ENCODE results near the gene NTRK2.
"Not testable (repeated sequence)": the region's sequence is repeated elsewhere in the genome, so short reads cannot be mapped to it uniquely, and the experiment has no call there.

Gene NTRK2

DNA sequence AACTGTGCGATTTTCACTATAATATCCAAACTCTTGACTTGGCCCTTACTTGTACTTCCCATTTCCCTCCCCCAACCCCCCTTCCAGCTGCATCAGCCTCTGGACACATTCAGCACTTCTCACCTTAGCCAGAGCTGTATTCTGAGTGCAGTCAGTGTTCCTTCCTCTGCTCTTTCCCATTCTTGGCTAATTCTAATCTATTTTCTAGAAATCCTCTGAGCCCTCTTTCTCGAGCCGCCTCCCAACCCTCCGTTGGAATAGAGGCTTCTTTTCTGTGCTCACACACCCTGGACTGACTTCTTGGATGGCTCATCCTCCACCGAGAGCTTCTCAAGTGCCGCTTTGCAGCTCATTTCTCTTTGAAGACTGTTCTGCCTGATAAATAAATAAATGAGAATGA, 188.8 kb downstream of the NTRK2 start:
- no peak for DNase-seq

DNA sequence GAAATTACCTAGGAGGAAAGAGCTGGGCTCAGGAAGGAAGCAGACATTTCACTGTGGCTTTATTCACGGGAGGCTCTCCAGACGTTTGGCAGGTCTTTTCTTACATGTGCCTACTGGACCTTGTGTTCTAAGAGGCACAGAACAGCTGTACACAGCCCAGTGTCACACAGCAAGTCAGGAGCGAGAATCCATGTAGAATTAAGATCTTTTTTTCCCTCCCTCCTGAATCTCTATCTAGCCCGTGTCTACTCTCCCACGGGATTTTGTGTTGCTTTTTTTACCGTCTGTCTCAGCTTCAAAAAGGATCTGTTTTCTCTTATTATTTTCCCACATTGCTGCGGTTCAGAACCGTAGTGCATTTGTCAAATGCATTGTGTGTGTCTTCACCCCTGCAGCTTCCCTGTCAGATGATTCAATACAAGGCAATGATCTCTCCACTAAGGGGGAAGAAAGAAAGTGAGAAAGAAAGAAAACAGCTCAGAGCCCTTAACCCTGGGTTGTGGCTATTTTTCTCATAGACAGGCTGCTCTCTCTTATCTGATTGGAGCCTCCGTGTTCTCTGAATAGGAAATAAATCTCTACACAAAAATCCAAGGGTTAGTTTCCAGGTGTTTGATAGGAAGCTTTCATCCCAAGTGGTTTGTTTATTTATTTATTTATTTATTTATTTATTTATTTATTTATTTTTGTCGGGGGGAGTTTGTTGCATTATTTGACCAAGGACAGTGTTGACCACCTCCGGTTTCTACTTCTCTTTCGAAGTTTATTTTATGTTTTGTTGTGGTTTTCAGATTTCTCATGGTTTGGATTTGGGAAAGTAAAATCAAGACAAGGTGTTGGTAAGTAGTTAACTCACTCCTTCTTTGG, 191.0 kb downstream of the NTRK2 start:
- no peak for DNase-seq

DNA sequence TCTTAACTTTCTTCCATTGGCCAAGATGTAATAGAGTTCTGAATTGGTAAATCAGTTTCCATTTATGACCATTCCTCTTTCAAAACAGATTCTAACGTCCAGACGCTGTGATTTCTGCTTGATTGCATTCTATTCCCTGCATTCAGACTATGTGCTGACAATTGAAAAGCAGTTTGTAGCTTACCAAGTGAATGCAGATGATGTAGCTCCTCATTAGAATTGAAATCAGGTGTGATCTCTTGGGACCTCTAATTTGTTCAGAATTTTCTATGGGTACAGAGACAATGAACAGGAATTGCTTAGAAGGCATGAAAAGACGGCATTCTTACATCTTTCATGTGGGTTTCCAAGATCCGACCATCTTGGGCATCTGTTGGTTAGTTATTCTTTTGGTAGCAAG, 191.9 kb downstream of the NTRK2 start:
- no peak for DNase-seq

DNA sequence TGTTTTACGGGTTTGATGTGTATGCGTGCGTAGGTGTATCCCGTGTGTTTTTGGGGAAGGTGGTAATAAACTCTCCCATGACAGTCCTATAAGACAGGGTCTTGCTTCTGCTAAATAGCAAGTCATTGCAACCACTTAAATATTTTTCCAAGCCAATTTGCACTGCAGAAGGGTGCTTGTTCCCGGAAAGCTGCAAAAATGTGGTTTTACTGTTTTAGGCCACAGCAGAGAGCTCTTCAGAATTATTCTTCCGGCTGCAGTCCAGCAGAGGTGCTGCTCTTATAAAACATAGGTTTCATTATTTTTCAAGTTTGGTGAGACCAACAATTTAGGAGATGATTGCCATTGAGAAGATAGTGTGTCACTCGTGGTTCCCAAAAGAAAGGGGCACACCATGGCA, 192.8 kb downstream of the NTRK2 start:
- DNase-seq: no peak

DNA sequence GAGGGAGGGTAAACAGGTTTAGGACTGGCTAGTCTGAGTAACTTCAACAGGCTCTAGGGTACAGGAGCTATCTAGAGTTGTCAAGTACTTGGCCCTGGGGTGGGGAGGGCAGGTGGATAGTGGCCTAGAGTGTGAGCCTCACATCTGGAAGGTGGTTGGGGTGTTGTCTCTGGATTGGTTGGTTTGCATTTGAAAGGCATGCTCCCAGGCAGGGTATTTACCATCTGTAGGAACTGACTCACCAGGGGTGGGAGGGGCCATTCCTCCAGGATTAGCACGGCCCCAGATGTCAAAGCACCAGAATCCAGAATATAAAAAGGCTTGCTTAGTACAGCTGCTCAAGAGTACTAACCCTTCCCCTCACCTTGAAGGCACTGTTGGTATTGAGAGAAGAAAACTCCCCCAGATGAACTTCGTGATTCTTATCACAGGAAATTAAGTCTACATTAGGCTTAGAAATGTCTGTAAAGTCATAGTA, 193.3 kb downstream of the NTRK2 start:
- DNase-seq: no peak

DNA sequence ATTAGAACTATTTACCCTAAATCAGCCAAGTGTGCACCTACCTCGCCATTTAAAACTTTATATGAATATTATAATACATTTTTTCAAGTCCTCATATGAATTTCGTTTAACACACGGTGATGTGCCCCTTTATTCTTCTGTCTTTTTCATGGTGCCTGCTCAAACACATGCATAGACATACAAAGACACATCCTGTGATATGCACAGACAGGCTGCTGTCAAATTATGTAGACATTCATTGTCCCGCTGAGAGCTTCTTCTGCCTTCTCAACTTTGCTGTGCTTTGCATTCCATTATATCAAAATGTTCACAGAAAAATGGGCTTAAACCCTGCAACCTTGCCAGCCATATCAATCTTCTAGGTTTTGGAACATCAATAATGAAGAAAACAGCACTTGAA, 193.8 kb downstream of the NTRK2 start:
- DNase-seq: no peak

DNA sequence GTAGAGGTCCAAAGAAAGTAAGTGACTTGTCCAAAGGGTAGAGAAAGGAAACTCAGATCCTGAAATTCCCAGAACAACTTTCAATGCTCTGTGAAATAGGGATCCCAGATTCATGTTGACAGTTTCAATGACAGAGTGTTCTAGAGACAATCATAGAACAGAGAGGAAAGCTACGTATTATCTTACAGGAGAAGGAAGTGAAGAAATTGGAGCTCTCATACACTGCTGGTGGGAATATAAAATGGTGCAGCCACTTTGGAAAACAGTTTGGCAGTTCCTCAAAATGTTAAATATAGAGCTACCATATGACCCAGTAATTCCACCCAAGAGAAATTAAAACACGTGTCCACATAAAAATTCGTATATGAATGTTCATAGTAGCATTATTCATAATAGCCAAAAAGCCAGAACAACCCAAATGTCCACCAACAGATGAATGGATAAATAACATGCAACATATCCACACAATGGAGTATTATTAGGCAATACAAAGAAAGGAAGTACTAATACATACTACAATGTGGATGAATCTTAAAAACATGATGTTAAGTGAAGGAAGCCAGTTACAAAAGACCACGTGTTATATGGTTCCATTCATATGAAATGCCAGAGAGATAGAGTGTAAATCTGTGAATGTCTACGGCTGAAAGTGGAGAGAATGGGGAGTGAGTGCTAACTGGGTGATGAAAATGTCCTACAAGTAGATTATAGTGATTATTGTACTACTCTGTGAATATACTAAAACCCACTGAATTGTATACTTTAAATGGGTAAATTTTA, 197.1 kb downstream of the NTRK2 start:
- DNase-seq: no peak

DNA sequence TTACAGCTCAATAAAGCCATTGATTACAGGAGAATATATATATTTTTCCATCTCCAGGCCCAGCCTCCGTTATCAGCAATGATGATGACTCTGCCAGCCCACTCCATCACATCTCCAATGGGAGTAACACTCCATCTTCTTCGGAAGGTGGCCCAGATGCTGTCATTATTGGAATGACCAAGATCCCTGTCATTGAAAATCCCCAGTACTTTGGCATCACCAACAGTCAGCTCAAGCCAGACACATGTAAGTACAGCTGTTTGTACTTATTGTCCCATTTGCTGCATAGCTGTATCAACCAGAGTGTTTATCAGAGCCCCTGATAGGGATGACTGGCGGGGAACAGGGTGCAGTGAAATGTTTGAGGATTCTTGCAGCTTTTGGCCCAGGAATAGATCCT, 197.7 kb downstream of the NTRK2 start:
- no peak for DNase-seq

DNA sequence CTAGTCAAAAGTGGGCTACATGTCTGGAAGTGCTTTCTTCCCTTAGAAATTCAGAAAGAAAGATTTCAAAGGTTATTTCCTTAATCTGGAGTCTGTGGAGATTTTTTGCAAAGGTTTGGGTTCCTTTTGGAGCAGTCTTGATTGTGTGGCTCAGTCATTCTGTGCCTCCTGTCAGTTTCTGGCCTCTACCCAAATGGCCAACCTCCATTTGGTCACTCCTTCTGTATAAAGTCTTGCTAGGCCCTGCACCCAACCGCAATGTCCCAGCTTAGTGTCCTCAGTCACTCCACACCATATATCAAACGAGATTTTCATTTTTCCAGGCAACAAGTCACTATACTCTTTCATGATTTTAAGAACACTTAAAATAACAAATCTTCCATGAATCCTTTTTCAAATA, 199.6 kb downstream of the NTRK2 start:
- DNase-seq: no peak

DNA sequence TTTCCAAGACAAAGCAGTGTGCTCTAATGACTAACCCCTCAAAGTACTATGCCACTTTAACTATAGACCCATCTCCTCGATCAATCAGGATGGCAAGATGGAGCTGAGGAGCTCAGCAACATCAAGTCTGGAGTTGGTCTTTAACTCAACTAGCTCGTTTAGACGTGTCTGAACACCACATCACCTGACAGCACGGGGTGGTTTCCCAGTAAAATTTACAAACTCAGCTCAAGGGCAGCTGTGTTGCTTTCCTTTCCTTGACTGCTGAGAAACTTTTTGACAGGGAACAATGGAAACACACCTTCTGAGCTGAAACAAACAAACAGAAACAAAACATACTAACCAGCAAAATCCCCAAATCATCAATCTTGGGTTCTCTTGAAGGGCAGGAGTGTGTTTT, 202.5 kb downstream of the NTRK2 start:
- DNase-seq: no peak

DNA sequence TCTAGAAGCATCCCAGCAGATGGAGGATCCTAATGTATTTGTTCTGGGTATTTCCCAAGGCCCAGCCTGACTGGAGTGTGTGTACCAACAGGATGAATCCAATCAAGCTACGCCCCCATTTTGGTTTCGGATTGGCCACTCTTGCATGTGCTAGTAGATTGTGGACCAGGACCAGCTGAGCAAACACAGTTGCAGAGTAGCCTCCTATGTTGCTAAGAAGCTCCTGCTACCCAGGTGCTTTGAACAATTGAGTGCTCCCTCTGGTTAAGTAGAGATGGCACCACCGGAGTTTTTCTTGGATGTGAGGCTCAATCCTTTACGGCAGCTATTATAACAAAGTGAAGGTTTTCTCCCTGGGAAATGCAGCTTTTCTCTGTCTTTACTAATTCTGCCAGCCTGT, 204.5 kb downstream of the NTRK2 start:
- DNase-seq: no peak

DNA sequence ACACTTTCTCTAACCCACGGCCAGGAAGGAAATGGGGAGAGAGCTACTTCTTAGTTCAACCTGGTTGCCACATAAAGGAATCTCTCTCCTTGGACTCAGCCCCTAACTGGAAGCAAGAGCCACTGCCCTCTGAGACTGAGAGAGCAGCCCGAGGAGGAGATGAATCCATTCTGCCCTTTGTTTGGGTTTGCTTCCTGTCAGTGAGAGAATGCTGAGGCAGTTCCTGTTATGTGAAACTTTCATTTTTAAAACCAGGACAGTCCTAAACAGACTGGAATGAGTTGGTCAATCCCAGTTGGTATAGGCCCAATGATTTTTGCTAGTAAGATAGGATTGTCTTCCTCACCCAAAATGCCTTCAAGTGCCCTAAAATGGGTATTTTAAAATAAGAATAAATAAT, 205.1 kb downstream of the NTRK2 start:
- no peak for DNase-seq

DNA sequence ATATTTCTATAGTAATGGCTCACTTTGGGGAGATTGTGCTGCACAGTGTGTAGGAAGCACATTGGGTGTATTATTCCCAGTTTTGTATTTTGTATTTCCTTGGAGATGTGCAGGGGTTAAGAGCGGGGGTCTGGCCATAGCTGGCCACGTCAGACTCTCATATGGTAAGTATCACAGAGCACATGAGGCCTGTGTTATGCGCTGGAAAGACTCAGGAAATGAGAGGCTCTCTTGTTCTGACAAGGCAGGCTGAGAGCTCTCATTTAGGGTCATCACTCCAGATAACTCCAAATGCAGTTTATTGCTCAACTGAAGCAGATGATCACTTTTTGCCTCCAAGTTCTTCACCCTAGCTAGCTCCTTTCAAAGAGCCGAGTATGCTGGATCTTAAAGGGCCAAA, 205.7 kb downstream of the NTRK2 start:
- DNase-seq: no peak

DNA sequence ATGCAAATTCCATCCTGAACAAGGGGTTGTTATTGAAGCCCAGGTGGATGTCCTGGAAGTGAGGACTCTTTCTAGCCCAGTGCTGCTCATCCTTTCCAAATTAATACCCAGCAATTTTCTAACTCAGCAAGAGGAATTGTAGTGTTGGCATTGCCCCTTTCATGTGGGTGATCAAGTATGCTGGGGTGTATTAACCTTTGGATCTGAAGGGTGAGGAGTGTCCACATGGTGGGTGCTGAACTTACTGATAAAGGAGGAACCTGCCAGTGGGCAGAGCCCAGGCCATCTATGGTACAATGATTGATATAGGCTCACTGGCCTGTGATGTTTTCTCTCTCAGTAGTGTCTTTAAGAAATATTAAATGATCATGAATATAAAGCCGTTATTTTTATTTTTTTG, 210.1 kb downstream of the NTRK2 start:
- no peak for DNase-seq

DNA sequence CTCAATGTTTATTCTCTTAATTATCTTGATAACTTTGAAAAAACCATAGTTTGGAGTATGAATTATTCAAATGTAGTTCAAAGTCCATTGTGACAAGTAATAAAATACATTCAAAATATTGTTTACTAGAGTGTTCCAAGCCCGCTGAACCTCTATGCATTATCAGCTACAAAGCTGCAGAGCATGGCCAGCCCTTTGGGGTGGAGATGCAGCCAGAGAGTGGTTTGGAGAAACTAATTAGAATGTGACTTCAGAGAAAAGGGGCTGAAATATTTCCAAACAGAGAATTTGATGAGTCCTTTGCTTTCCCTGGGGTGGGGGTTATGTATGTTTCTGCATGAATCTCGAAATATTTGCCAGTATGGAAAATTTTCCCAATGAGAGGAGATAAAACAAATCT, 211.3 kb downstream of the NTRK2 start:
- no peak for DNase-seq

DNA sequence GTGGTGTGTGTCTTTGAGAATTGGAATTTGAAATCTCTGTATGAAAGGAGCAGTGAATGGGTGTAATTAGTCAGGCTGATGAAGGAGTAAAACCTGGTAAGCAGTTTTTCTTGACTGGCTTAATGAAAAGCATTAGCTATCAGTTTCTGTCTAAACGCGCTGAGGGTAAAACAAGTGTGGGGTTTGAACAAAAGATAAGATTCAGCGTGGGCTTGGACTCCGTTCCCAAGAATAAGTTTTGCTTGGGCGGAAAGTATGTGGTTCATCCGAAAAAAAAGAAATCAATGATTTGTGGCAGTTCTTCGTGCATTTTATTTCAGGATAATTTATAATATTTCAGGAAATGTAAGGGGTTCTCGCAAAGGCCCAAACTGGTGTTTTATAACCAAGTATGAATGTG, 217.3 kb downstream of the NTRK2 start:
- DNase-seq: no peak

DNA sequence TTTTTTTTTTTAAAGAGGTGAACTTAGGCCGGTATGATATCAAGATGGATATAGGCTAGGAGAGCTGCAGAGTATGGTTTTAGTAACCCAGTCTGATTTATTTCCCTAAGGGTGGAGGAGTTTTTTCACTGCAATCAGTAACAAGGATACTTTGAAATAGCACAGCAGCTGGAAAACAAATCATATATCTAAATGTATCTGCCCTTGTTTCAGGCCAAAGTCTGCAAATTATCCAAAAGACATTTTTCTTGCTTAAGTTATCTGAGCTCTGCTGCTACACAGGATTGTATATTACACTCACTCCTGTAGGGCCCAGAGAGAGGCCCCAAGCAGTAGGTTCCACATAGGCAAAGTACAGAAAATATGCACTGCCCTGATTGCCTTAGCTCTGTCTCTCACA, 222.4 kb downstream of the NTRK2 start:
- no peak for DNase-seq

DNA sequence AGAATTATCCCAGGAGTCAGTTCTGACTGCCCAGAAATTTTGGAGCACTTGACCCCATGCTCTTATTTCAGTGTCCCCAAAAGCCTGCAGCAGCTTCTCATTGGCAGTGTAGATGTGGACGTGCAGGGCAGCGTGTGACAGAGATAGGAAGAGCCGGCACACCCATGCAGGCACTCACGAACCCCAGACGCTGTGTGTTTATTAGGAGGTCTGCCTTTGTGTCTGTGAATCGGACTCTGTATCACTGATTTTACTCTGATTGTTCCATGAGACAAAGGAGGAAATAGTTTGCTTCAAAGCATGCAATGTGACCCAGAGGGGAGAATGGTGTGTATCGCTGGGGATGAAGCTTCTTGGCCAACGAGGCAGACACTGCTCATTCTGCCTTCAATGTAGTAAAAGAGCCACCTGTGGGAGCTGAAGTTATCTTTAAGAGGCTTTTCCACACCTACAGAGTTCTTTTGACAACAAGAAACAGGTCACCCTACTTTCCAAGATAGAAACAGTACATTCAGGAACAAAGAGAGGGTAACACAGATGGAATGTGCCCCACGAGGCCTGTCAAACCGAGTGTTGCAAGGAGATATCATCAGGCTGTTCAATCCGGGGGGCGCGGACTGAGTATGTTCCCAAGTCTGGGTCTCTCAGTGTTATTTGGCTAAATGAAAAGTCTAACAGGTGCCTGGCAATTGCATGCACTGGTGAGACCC, 224.0 kb downstream of the NTRK2 start:
- DNase-seq: no peak

DNA sequence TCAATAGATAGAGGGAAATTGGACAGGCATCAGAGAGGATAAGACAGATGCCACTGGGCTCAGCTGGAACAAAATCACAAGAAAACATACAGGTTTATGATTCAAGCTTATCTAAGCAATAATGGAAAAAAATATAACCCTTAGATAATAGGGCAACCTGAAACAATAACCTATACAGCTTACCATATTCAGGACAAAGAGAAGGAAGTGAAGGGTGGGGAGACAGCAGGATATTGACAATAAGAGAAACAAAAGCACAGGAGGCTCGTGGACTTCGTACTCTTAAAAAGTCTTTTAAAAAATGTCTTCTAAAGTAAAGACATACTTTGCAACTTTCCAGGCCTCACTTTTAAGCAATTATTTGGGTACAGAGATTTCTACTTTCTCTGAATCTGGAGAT, 225.3 kb downstream of the NTRK2 start:
- DNase-seq: no peak

DNA sequence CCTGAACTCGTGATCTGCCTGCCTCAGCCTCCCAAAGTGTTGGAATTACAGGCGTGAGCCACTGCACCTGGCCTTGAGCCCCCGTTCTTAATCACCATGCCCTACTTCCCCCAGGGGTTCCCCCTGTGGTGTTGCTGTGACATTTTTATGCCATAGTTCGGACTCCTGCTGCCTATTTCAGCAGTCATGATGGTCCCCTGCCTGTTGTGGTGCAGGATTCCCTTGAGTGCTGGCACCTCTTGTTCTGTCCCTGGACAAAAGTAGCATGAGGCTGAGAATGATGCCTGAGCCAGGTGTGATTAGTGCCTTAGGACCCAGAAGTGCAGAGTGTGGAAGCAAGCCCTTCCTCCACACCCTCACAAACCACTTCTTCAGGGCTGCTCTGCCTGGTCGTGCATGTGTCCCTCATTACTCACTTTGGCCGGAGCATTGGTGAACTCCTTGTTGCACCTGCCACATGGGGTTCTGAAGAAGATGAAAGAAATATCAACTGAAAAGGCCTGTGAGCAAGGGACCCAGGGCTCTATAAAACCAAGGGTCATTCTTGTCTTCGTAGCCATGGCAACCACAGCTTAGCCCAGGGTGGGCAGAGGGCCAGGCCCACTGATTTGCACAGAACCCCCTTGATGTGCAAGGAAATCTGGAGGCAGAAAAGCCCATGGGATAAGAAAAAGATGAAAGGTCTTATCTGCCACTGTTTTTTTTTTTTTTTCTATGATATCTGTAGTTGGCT, 228.0 kb downstream of the NTRK2 start:
- no peak for DNase-seq

DNA sequence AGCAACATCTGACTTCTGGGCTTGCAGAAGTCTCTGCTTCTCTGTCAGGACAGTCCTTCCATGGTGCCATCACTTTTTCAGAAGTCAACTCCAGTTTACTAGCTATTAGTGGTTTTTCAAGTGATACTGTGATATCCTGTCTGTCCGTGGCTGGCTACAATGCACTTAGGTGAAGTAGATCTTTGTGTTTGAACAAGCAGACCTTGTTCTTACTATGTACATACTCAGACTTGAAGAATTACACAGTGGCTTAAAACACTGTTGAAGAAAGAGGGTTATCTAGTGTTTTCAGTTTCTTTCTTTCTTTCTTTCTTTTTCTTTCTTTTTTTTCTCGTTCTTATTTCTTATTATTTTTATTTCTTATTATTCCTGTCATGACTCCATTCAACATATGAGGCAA, 228.7 kb downstream of the NTRK2 start:
- no peak for DNase-seq

DNA sequence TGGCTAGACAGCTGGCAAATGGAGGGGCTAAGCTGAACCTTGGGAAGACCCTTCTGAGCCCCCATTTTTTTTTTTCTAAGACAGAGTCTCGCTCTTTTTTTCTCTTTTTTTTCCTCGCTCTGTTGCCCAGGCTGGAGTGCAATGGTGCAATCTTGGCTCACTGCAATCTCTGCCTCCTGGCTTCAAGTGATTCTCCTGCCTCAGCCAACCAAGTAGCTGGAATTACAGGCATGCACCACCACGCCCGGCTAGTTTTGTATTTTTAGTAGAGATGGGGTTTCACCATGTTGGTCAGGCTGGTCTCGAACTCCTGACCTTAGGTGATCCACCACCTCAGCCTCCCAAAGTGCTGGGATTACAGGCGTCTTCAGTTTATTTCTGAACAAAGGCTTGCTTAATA, 229.1 kb downstream of the NTRK2 start:
- DNase-seq: not testable (repeated sequence)

DNA sequence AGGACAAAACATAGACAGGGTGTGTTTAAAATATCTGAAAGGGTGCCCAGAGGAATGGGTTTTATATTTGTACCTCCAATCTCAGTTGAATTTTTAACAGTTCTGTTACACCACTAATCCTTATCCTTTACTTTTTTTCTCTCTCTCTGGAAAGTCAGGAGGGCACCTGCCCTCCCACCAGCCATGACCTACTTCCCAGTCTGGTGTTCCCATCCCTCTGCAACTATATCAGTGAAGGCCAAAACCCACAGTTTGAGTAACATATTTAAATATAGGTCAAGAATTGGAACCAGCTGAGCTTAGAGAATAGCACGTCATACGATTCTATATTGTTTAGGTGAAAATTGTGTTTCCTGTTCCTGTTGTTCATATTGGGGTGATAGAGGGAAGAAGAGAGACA, 229.8 kb downstream of the NTRK2 start:
- no peak for DNase-seq
